HG03457 (cell line): ENCODE data around the gene ROM1.
"Not testable (repeated sequence)": the region's sequence is repeated elsewhere in the genome, so short reads cannot be mapped to it uniquely, and the experiment has no call there.

ENCODE experiments used
- ATAC-seq: cut with Tn5 transposase; IDR thresholded peaks from one replicate; pipeline ENCODE4 v1.9.1; 2021; ENCODE audit warnings: moderate number of reproducible peaks; ENCODE audit not compliant: unreplicated experiment

The ROM1 gene, protein sequence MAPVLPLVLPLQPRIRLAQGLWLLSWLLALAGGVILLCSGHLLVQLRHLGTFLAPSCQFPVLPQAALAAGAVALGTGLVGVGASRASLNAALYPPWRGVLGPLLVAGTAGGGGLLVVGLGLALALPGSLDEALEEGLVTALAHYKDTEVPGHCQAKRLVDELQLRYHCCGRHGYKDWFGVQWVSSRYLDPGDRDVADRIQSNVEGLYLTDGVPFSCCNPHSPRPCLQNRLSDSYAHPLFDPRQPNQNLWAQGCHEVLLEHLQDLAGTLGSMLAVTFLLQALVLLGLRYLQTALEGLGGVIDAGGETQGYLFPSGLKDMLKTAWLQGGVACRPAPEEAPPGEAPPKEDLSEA

DNA sequence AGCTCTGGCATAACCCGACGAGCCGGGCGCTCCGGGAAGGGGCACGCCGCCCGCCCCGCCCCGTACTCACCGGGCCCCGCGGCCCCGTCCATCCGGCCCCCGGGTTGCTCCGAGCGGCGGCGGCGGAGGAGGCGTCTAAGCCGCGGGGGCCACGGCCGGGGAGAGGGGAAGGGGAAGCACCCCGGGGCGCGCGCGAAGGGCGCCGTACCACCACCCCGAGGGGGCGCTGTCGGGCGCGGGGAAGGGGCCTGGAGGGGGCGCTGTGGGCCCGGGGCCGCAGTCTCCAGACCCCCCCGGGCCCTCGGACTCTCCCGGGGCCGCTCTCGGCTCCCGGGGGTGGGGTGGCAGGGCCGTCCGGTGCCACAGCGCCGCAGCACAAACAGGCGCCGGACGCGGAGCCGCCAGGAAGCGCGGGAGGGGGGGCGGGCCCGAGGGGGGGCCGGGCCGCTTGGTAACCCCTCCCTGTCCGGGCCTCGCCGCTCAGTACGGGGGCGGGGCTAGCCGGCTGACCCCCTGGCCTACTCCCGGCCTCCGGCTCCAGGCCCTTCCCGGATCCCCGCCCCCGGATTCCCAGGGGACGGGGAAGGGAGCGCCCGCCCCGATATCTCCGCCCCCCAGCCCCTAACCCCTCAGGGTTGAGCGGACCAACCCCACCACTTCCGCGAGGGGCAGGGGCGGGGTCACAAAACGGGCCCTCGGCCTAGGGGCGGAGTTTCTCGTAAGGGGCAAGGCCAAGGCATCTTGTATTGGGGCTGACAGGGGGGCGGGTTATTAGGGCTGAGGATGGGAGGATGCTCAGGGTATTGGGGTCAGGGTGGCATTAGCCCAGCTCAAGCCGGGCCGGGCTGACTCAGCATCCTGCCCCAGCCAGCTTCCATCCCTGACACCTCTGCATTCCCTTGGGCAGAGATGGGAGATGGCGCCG lies at the start of gene ROM1, which contains the start of gene EML3:
ROM1 (plus strand) TSS at position 892 of the 925 bp plus-strand sequence; CDS start at position 917, 25 bp downstream.
EML3 (minus strand) TSS at position 410 of the 925 bp plus-strand sequence; CDS start at position 92, 318 bp downstream.
- ATAC-seq = peak; percentile 45

GRCh38 chr11:62565100-62565802 lies 47.8 kb upstream of the ROM1 start:
- no peak for ATAC-seq

DNA sequence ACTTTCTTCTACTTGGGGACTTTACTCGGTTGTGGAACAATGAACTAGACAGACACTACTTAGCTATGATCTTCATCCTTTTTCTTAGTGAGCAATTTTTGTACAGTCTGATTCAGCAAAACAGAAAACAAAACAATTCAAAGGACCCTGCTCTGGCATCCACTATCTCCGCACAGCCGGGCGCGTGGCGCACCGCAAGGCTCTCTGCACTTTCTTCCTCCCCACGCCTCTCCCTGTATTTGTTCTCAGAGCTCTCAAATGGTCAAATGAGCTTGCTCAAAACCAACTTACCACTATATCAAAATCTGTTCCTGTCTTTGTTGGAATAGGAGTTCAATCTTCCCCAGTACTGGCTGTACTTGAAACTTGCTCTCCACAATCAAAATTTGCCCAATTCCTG lies 46.8 kb upstream of the ROM1 start:
- no peak for ATAC-seq

DNA sequence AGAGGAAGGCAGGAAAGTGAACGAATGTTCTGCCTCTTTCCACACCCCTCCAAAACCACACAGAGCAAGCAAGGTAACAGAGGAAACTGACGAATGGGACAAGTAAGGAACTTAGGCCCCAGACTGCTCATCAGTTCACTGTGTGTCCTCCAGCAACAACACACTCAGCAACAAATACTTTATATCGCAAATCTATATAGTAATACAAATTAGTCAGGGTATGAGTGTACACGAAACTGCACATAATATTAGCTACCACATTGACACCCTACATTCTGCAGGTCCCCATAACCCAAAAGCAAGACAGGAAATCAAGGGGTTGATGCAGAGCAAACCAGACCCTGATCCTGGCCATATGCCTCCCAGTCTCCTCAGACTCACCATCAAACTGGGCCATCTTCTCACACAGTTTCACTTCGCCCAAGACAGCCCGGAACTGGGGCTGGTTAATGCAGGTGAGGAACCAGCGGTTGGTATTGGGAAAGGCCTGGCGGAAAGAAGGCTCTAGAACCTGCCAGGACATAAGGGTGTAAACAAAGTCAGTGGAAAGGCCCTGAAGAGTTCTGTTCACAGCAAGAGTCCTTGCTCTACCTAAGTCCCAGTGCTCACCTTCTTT lies 45.9 kb upstream of the ROM1 start:
- ATAC-seq = no peak

DNA sequence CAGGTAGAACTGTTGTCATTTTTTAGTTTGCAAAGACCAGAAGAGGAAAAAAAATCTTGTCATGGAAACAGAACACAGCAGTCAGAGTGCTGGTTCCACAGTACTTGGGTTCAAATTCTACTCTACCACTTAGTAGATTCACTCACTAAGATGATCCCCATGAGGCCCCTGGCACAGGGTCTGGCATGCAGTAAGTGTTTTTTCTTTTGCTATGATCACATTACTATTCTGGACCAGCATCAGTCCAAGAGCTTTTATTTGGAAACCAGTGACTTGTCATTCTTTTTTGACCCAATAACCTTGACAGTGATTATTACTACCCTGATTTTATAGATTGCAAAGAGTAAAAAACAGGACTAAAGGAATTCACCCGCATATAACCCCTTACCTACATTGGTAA lies 43.4 kb upstream of the ROM1 start:
- ATAC-seq = no peak

GRCh38 chr11:62570903-62571302 lies 42.2 kb upstream of the ROM1 start:
- ATAC-seq = not testable (repeated sequence)

- not testable (repeated sequence) for ATAC-seq
Measured at GRCh38 chr11:62571493-62571892, 41.6 kb upstream of the ROM1 start.

GRCh38 chr11:62572431-62572830 lies 40.6 kb upstream of the ROM1 start:
- no peak for ATAC-seq

GRCh38 chr11:62573006-62573591 lies 40.0 kb upstream of the ROM1 start:
- peak; percentile 2 for ATAC-seq

DNA sequence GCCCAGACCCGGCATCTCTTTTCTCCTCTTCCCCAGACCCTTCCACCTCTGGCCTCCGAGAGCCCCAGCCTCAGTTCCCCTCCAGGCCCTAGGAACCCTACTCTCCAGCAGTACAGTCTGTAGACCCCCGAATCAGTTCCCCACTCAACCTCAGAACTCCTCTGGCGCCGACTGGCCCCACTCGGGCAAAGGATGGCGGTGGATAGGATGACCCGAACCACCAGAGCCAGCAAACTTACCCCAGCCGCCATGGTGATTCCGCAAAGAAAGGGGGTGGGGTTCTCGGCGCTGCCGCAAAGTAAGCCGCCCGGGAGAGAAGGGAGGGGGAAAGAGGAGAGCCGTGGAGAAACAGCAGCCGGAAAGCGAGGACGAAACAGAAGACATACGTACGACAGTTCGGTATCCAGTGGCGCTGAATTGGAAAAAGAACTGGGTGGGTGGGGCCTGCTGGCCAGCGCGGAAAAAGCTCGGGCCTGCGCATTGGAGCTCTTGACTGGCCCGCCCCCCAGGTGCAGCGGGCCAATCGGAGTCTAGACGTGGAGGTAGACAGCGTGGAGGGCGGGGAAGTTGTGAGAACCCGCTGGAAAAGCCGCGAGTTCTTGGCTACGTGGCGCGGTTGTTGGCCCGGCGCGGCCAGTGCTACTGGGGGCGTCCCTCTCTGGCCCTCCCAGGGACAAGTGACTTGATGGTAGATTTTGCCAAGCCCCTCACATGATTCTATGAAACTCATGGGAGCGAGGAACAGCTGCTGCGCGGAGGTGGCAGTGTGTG lies 39.3 kb upstream of the ROM1 start, which contains the start of gene EEF1G:
EEF1G (minus strand) TSS at position 300 of the 771 bp plus-strand sequence; CDS start at position 251, 49 bp downstream.
- ATAC-seq = peak; percentile 78

- no peak for ATAC-seq
Measured at GRCh38 chr11:62574363-62575071, 38.5 kb upstream of the ROM1 start.

DNA sequence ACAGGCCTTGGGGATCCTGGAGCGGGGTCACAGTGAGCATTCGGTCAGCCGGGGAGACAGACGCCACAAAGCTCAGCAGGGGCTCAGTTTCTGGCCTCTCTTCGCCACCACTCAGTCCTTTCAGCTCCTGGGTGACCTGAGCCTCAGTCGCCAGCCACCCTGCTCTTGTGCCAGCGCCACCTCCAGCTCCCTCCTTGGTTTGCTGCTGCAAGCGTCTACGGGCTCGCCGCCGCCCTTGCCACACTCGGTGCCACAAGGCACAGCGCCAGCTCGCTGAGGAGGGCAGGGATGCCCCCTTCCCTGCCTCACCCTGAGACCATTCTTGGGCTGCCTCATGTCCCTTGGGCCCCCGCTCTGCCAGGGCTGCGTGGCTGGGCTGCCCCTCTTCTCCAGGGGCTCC lies 37.9 kb upstream of the ROM1 start:
- no peak for ATAC-seq

- ATAC-seq = no peak
Measured at GRCh38 chr11:62575837-62576236, 37.2 kb upstream of the ROM1 start.

GRCh38 chr11:62577046-62577714 lies 35.9 kb upstream of the ROM1 start:
- no peak for ATAC-seq

- ATAC-seq = no peak
Measured at GRCh38 chr11:62578541-62578940, 34.5 kb upstream of the ROM1 start.

- no peak for ATAC-seq
Measured at GRCh38 chr11:62579252-62579651, 33.8 kb upstream of the ROM1 start.

- ATAC-seq = no peak
Measured at GRCh38 chr11:62580959-62581715, 31.9 kb upstream of the ROM1 start.
